Measurements from ENCODE around the gene PSMD8. TPM values are rescaled to one million over a fixed set of nuclear protein-coding genes. Genes with fewer than 3 reads are reported as not detected.

The PSMD8 gene
- total and polyA plus RNA-seq, 11 donors: 186 to 690 (median 325) TPM

DNA sequence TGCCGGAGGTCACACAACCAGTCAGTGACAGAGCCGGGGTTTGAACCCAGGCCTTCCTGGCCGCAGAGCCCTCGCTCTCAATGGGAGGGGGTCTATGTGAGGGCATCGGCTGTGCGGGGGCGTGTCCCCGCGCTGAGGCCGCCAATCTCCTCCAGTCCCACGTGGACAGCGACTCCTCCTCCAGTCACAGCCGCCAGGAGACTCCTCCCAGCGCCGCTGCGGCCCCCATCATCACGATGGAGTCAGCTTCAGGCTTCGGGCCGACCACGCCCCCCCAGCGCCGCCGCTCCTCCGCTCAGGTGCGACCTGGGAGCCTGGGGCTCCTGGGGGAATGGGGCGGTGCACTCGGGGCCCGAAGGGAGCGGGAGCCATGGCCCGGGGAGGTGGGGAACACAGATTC lies 20.1 kb downstream of the PSMD8 start:
- intact Hi-C loops (cut with DNase I): loop anchor here in 3 of 10 donors (10.0 kb wide), 3 partner anchors 220 to 540 kb away; partner anchors contain the start of genes EIF3K (in 1 of the 3), MAP4K1 (in 1 of the 3), MRPS12 (in 1 of the 3) and SARS2 (in 1 of the 3)
- no peak overlapping the region for H3K27ac ChIP-seq
- H3K36me3 ChIP-seq: no peaks in the 10 kb centered on the region
- ATAC-seq (no peak), DNase-seq (no peak)
- H3K4me3 ChIP-seq: peak overlapping the region in 1 of 12 donors; percentile 10
- 5 to 9% (median 5%) methylated on average over 19 to 30 of the region's 30 CpGs for whole genome bisulfite sequencing, 4 donors
- H3K4me1 ChIP-seq: peaks cover 0 to 15% (median 0%) of the 10 kb centered on the region in 12 donors
- H3K9me3 ChIP-seq: no peaks in the 10 kb centered on the region
- no peak for TF ChIP-seq POLR2A (IDR thresholded peaks at IDR 0.05)
- TF ChIP-seq, protein P1, sequence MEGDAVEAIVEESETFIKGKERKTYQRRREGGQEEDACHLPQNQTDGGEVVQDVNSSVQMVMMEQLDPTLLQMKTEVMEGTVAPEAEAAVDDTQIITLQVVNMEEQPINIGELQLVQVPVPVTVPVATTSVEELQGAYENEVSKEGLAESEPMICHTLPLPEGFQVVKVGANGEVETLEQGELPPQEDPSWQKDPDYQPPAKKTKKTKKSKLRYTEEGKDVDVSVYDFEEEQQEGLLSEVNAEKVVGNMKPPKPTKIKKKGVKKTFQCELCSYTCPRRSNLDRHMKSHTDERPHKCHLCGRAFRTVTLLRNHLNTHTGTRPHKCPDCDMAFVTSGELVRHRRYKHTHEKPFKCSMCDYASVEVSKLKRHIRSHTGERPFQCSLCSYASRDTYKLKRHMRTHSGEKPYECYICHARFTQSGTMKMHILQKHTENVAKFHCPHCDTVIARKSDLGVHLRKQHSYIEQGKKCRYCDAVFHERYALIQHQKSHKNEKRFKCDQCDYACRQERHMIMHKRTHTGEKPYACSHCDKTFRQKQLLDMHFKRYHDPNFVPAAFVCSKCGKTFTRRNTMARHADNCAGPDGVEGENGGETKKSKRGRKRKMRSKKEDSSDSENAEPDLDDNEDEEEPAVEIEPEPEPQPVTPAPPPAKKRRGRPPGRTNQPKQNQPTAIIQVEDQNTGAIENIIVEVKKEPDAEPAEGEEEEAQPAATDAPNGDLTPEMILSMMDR (IDR thresholded peaks at IDR 0.05): no peak
- H3K27me3 ChIP-seq: peaks cover 11 to 59% (median 51%) of the 10 kb centered on the region in 9 donors

DNA sequence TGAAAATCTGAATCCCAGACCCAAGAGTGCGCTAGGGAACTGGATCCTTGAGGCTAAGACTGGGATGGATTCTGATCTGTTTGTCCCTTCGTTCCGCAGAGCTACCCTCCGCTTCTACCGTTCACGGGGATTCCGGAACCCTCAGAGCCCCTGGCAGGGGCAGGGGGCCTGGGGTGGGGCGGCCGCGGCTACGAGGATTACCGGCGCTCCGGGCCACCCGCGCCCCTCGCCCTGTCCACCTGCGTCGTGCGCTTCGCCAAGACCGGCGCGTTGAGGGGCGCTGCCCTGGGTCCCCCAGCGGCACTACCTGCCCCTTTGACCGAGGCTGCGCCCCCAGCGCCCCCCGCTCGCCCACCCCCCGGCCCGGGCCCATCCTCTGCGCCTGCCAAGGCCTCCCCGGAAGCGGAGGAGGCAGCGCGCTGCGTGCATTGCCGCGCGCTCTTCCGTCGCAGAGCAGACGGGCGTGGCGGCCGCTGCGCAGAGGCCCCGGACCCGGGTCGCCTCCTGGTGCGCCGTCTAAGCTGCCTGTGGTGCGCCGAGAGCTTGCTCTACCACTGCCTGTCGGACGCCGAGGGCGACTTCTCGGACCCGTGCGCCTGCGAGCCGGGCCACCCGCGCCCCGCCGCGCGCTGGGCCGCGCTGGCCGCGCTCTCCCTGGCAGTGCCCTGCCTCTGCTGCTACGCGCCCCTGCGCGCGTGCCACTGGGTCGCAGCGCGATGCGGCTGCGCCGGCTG lies 21.2 kb downstream of the PSMD8 start:
- Histone ChIP-seq H3K4me1 (peaks cover 0 to 15% (median 0%) of the 10 kb centered on the region in 12 donors), H3K9me3 (no peaks in the 10 kb centered on the region), H3K36me3 (no peaks in the 10 kb centered on the region), H3K27ac (no peak overlapping the region), H3K27me3 (peaks cover 15 to 70% (median 60%) of the 10 kb centered on the region in 9 donors), H3K4me3 (peak overlapping the region in 2 of 12 donors; percentile 7 to 50)
- TF ChIP-seq, protein P1 (IDR thresholded peaks at IDR 0.05): no peak
- DNase-seq (no peak), ATAC-seq (no peak)
- 4 to 7% (median 5%) methylated on average over 37 to 86 of the region's 86 CpGs for WGBS, 4 donors
- intact Hi-C loops (cut with DNase I): loop anchor here in 3 of 10 donors (10.0 kb wide), 3 partner anchors 219 to 539 kb away; partner anchors contain the start of genes EIF3K (in 1 of the 3), MAP4K1 (in 1 of the 3), MRPS12 (in 1 of the 3) and SARS2 (in 1 of the 3)

DNA sequence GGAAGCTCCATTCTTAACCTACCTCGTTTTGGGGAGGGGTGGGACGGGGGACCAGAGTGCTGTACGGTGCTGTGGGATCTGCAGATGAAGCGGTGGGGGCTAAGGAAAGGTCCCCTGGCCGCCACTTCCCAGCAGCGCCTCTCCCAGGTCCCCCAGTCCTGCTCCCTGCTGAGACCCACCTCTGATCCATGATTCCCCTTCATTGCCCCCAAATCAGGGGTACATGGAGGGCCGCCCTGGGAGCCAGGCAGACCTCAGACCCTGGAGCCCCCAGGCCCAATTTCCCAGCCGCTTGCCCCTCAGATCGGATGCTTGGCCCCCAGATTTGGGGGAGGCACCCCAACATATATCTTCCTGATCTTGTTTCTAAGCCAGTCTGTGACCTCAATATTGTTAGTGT lies 24.7 kb downstream of the PSMD8 start:
- peaks cover 0 to 24% (median 5%) of the 10 kb centered on the region in 12 donors for H3K4me1 ChIP-seq
- DNase-seq: no peak
- H3K36me3 ChIP-seq: no peaks in the 10 kb centered on the region
- H3K9me3 ChIP-seq: no peaks in the 10 kb centered on the region
- TF ChIP-seq, protein P1 (IDR thresholded peaks at IDR 0.05): no peak
- TF ChIP-seq POLR2A (IDR thresholded peaks at IDR 0.05): no peak
- H3K27ac ChIP-seq: no peak overlapping the region
- intact Hi-C loops (cut with DNase I): loop anchor here in 3 of 10 donors (10.0 kb wide), 3 partner anchors 216 to 536 kb away; partner anchors contain the start of genes EIF3K (in 1 of the 3), MAP4K1 (in 1 of the 3), MRPS12 (in 1 of the 3) and SARS2 (in 1 of the 3)
- 53 to 60% (median 59%) methylated on average over 3 to 9 of the region's 9 CpGs for WGBS, 4 donors
- no peak overlapping the region for H3K4me3 ChIP-seq
- no peak for ATAC-seq
- H3K27me3 ChIP-seq: peaks cover 15 to 73% (median 57%) of the 10 kb centered on the region in 9 donors

DNA sequence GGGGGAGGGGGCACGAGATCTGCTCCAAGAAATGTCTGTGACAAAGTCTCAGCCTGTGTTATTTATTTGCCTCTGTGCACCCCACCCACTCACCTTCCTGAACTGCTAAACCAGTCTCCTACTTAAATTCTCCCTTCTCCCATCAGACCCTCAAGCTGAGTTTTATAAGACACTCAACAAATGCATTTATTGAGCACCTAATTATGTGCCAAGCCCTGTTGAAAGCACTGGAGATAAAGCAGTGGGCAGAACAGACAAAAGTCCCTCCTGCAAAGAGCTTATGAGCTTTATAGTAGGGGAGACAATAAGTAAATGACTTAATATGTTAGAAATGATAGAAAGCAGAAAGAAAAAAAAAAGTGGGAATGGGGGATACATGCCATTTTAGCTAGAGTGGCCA lies 25.2 kb downstream of the PSMD8 start:
- 62 to 81% (median 67%) methylated on average over 1 of the region's 1 CpG for WGBS, 4 donors

More for the DNA sequence above, 25.2 kb downstream of the PSMD8 start:
- no peaks in the 10 kb centered on the region for H3K9me3 ChIP-seq
- no peaks in the 10 kb centered on the region for H3K36me3 ChIP-seq
- H3K27ac ChIP-seq: no peak overlapping the region
- no peak overlapping the region for H3K4me3 ChIP-seq
- peaks cover 15 to 68% (median 53%) of the 10 kb centered on the region in 9 donors for H3K27me3 ChIP-seq
- ATAC-seq (no peak), DNase-seq (no peak)
- peaks cover 0 to 24% (median 7%) of the 10 kb centered on the region in 12 donors for H3K4me1 ChIP-seq
- intact Hi-C loops (cut with DNase I): loop anchor here in 3 of 10 donors (10.0 kb wide), 3 partner anchors 215 to 535 kb away; partner anchors contain the start of genes EIF3K (in 1 of the 3), MAP4K1 (in 1 of the 3), MRPS12 (in 1 of the 3) and SARS2 (in 1 of the 3)
- TF ChIP-seq, protein P1 (IDR thresholded peaks at IDR 0.05): no peak
- no peak for TF ChIP-seq POLR2A (IDR thresholded peaks at IDR 0.05)

All from heart left ventricle (tissue), 16 donors.